Daoy (cell line): ENCODE results near the gene OLFML3. TPM values are rescaled to one million over a fixed set of nuclear protein-coding genes. Genes with fewer than 3 reads are reported as not detected.

Experiments
- DNase-seq: peaks from one replicate; pipeline ENCODE4 v3.0.0-alpha.2; 2015; ENCODE audit warnings: low read depth
- total RNA-seq: library from RNA; depleted of rRNA; stranded (reverse); fragments of >200 nt; shearing (Covaris generic); gene quantifications from 2 replicates; pipeline ENCODE4 v1.2.3, GENCODE V29; 2014

The OLFML3 gene
- total RNA-seq, 1 experiment from 2014 or later: 2.4 TPM

GRCh38 chr1:113949007-113949406 lies 30.3 kb upstream of the OLFML3 start:
- no peak for DNase-seq

GRCh38 chr1:113950908-113951307 lies 28.4 kb upstream of the OLFML3 start:
- DNase-seq: no peak

GRCh38 chr1:113951719-113952118 lies 27.6 kb upstream of the OLFML3 start:
- DNase-seq: no peak

- DNase-seq: no peak
Measured at GRCh38 chr1:113957984-113958383, 21.3 kb upstream of the OLFML3 start.

- no peak for DNase-seq
Measured at GRCh38 chr1:113958691-113959090, 20.6 kb upstream of the OLFML3 start.

- DNase-seq: no peak
Measured at GRCh38 chr1:113963281-113963906, 15.9 kb upstream of the OLFML3 start.

- no peak for DNase-seq
Measured at GRCh38 chr1:113965703-113966412, 13.4 kb upstream of the OLFML3 start.

- DNase-seq: no peak
Measured at GRCh38 chr1:113972954-113973353, 6.3 kb upstream of the OLFML3 start.

GRCh38 chr1:113975211-113975895 lies 3.9 kb upstream of the OLFML3 start:
- DNase-seq: no peak

GRCh38 chr1:113976609-113977278 lies 2.5 kb upstream of the OLFML3 start:
- DNase-seq: no peak

GRCh38 chr1:113977906-113978305 lies 1.4 kb upstream of the OLFML3 start:
- no peak for DNase-seq

- peak; percentile 28 for DNase-seq
Measured at GRCh38 chr1:113980110-113980509, 836 bp downstream of the OLFML3 start.

GRCh38 chr1:113981962-113982931 lies 3.0 kb downstream of the OLFML3 start:
- peak; percentile 71 for DNase-seq

GRCh38 chr1:113982949-113983348 lies 3.7 kb downstream of the OLFML3 start:
- DNase-seq: no peak

GRCh38 chr1:113983391-113983790 lies 4.1 kb downstream of the OLFML3 start:
- DNase-seq: no peak

GRCh38 chr1:113983826-113984225 lies 4.6 kb downstream of the OLFML3 start:
- DNase-seq: no peak

GRCh38 chr1:113984710-113985109 lies 5.4 kb downstream of the OLFML3 start:
- DNase-seq: no peak

GRCh38 chr1:113986802-113987201 lies 7.5 kb downstream of the OLFML3 start:
- DNase-seq: no peak

GRCh38 chr1:113987259-113987658 lies 8.0 kb downstream of the OLFML3 start:
- DNase-seq: no peak

GRCh38 chr1:113990530-113990929 lies 11.3 kb downstream of the OLFML3 start:
- DNase-seq: no peak

- no peak for DNase-seq
Measured at GRCh38 chr1:113990961-113991360, 11.7 kb downstream of the OLFML3 start.
